ENCODE results near the gene KCND1.

The KCND1 gene

DNA sequence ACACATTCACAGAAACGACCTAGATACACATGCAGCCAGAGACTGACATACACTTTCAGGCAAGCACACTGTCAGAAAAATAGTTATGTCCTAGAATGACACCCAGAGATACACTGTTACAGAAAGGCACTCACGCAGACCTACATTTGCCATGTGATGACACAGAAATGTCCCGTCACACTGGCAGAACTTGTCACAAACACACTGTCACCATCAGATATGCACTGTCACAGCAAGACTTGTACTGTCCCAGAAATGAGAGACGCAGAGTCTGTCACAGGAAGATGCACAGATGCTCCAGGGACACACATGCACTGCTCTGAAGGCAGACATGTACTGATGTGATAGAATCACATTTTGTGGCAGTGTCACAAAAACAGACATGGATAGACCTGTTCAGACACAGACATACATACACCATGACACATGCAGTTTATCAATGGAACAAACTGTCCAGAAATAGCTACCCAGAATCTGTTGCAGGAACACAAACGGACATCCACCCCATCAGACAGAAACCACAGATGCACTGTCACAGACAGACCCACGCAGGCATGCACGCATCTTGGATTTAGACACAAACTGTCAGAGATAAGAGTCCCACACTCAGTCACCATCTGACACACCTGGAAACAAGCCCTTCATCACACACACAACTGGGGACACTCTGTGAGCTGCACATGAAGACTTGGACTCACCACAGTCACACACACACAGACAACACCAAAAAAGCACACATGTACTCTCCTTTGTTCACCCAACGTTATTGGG, 51.5 kb downstream of the KCND1 start:
- H3K4me1 ChIP-seq (ENCODE audit: insufficient read depth, low read length): peaks cover 11% of the 10 kb centered on the region
- H3K27me3 ChIP-seq (ENCODE audit: control insufficient read depth in 1 of 2, insufficient read depth in 2 of 2, low read length in 2 of 2): no peaks in the 10 kb centered on the region
- no peak overlapping the region for H3K27ac ChIP-seq (ENCODE audit: low read depth, low read length)
- H3K36me3 ChIP-seq (ENCODE audit: insufficient read depth, low read length): peaks cover 13% of the 10 kb centered on the region
- H3K4me3 ChIP-seq (ENCODE audit: low read depth in 1 of 2, low read length in 2 of 2): no peak overlapping the region
- no peaks in the 10 kb centered on the region for H3K9me3 ChIP-seq (ENCODE audit: low read length)
- H3K9ac ChIP-seq (ENCODE audit: low read length): no peak overlapping the region

GRCh38 chrX:48919360-48919841, 52.2 kb downstream of the KCND1 start:
- peak overlapping the region; percentile 62 for H3K27ac ChIP-seq (ENCODE audit: low read depth, low read length)
- H3K4me3 ChIP-seq (ENCODE audit: low read depth in 1 of 2, low read length in 2 of 2): peak overlapping the region in 1 of 2 donors; percentile 41
- no peaks in the 10 kb centered on the region for H3K9me3 ChIP-seq (ENCODE audit: low read length)
- no peaks in the 10 kb centered on the region for H3K27me3 ChIP-seq (ENCODE audit: control insufficient read depth in 1 of 2, insufficient read depth in 2 of 2, low read length in 2 of 2)
- H3K4me1 ChIP-seq (ENCODE audit: insufficient read depth, low read length): peaks cover 11% of the 10 kb centered on the region
- no peak overlapping the region for H3K9ac ChIP-seq (ENCODE audit: low read length)
- peaks cover 13% of the 10 kb centered on the region for H3K36me3 ChIP-seq (ENCODE audit: insufficient read depth, low read length)

DNA sequence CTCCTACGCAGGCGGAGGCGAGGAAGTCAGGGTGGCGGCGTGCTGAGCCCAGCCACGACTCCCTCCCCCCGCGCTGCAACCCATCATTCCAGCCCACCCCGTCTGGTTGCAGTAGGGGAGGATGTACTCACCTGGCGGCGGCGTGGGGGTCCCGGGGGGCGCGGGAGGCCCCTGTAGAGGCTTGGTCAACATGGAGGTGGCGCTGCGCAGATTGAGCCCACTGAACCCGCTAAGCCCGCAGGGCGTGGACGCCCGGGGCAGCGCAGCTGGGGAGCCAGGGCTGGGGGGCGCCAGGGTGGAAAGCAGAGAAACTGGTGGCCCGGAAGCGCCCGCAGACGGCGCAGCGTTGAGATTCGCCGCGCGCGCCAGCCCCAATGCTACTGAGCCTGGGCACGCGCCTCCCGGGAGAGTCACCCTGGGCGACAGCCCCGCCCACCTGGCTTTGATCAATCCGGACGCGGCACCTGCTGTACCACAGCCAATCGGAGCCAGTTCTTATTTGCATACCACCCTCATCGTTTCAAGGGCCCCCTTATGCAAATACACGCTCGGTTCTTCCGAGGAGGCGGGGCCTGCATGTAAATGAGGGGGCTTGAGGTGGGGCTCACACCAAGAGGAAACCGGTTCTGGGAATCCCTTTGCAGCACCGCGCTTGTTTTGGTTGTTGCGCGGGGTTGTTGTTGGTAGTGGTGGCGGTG, 52.9 kb downstream of the KCND1 start, which contains the start of gene PIM2:
TSS of gene PIM2 (minus strand) at position 382 of the 698 bp plus-strand sequence. CDS start at position 192, 190 bp downstream.
- Histone ChIP-seq H3K9me3 (ENCODE audit: low read length) (no peaks in the 10 kb centered on the region), H3K9ac (ENCODE audit: low read length) (no peak within 1 kb of the TSS), H3K4me3 (ENCODE audit: low read depth in 1 of 2, low read length in 2 of 2) (peak within 1 kb of the TSS; percentile 41 to 52), H3K4me1 (ENCODE audit: insufficient read depth, low read length) (peaks cover 11% of the 10 kb centered on the region), H3K27me3 (ENCODE audit: control insufficient read depth in 1 of 2, insufficient read depth in 2 of 2, low read length in 2 of 2) (no peaks in the 10 kb centered on the region), H3K27ac (ENCODE audit: low read depth, low read length) (peak within 1 kb of the TSS; percentile 71), H3K36me3 (ENCODE audit: insufficient read depth, low read length) (peaks cover 7% of the 10 kb centered on the region)

DNA sequence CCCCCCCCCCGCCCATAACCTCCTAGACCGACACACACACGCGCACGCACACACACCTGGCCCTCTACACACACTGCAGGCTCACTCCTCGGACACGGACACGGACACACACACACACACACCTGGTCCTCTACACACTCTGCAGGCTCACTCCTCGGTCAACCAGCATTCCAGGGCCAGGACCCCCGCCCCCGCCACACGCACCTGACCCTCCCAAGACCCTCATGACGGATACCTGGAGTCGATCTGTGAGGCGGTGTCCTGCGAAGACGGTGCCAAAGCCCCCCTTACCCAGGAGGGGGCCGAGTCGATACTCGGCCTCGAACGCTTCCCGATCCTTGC, 53.4 kb downstream of the KCND1 start:
- H3K27me3 ChIP-seq (ENCODE audit: control insufficient read depth in 1 of 2, insufficient read depth in 2 of 2, low read length in 2 of 2): no peaks in the 10 kb centered on the region
- peak overlapping the region; percentile 71 for H3K27ac ChIP-seq (ENCODE audit: low read depth, low read length)
- H3K9me3 ChIP-seq (ENCODE audit: low read length): no peaks in the 10 kb centered on the region
- no peak overlapping the region for H3K9ac ChIP-seq (ENCODE audit: low read length)
- peak overlapping the region; percentile 41 to 52 for H3K4me3 ChIP-seq (ENCODE audit: low read depth in 1 of 2, low read length in 2 of 2)
- H3K36me3 ChIP-seq (ENCODE audit: insufficient read depth, low read length): peaks cover 2% of the 10 kb centered on the region
- H3K4me1 ChIP-seq (ENCODE audit: insufficient read depth, low read length): peaks cover 11% of the 10 kb centered on the region

GRCh38 chrX:48917139-48918001, 54.3 kb downstream of the KCND1 start:
- no peak overlapping the region for H3K4me3 ChIP-seq (ENCODE audit: low read depth in 1 of 2, low read length in 2 of 2)
- H3K4me1 ChIP-seq (ENCODE audit: insufficient read depth, low read length): peaks cover 11% of the 10 kb centered on the region
- H3K9me3 ChIP-seq (ENCODE audit: low read length): no peaks in the 10 kb centered on the region
- H3K9ac ChIP-seq (ENCODE audit: low read length): no peak overlapping the region
- no peaks in the 10 kb centered on the region for H3K27me3 ChIP-seq (ENCODE audit: control insufficient read depth in 1 of 2, insufficient read depth in 2 of 2, low read length in 2 of 2)
- H3K36me3 ChIP-seq (ENCODE audit: insufficient read depth, low read length): no peaks in the 10 kb centered on the region
- H3K27ac ChIP-seq (ENCODE audit: low read depth, low read length): no peak overlapping the region

- H3K4me1 ChIP-seq (ENCODE audit: insufficient read depth, low read length): peaks cover 16% of the 10 kb centered on the region
- no peak overlapping the region for H3K4me3 ChIP-seq (ENCODE audit: low read depth in 1 of 2, low read length in 2 of 2)
- H3K27ac ChIP-seq (ENCODE audit: low read depth, low read length): no peak overlapping the region
- no peak overlapping the region for H3K9ac ChIP-seq (ENCODE audit: low read length)
- H3K36me3 ChIP-seq (ENCODE audit: insufficient read depth, low read length): no peaks in the 10 kb centered on the region
- H3K27me3 ChIP-seq (ENCODE audit: control insufficient read depth in 1 of 2, insufficient read depth in 2 of 2, low read length in 2 of 2): no peaks in the 10 kb centered on the region
- H3K9me3 ChIP-seq (ENCODE audit: low read length): no peaks in the 10 kb centered on the region
Measured at GRCh38 chrX:48914593-48915493, 56.8 kb downstream of the KCND1 start.

GRCh38 chrX:48913605-48914366, 57.9 kb downstream of the KCND1 start:
- Histone ChIP-seq H3K9ac (ENCODE audit: low read length) (no peak overlapping the region), H3K27me3 (ENCODE audit: control insufficient read depth in 1 of 2, insufficient read depth in 2 of 2, low read length in 2 of 2) (no peaks in the 10 kb centered on the region), H3K27ac (ENCODE audit: low read depth, low read length) (no peak overlapping the region), H3K4me3 (ENCODE audit: low read depth in 1 of 2, low read length in 2 of 2) (no peak overlapping the region), H3K4me1 (ENCODE audit: insufficient read depth, low read length) (peaks cover 10% of the 10 kb centered on the region), H3K36me3 (ENCODE audit: insufficient read depth, low read length) (no peaks in the 10 kb centered on the region), H3K9me3 (ENCODE audit: low read length) (no peaks in the 10 kb centered on the region)

GRCh38 chrX:48911412-48912182, 60.0 kb downstream of the KCND1 start, which contains the start of gene SLC35A2:
TSS of gene SLC35A2 (minus strand) at chrX:48911646. CDS start at chrX:48911636, 10 bp downstream.
- H3K36me3 ChIP-seq (ENCODE audit: insufficient read depth, low read length): no peaks in the 10 kb centered on the region
- H3K9me3 ChIP-seq (ENCODE audit: low read length): no peaks in the 10 kb centered on the region
- no peaks in the 10 kb centered on the region for H3K27me3 ChIP-seq (ENCODE audit: control insufficient read depth in 1 of 2, insufficient read depth in 2 of 2, low read length in 2 of 2)
- H3K4me1 ChIP-seq (ENCODE audit: insufficient read depth, low read length): peaks cover 6% of the 10 kb centered on the region
- peak within 1 kb of the TSS; percentile 53 to 64 for H3K4me3 ChIP-seq (ENCODE audit: low read depth in 1 of 2, low read length in 2 of 2)
- peak within 1 kb of the TSS; percentile 76 for H3K9ac ChIP-seq (ENCODE audit: low read length)
- H3K27ac ChIP-seq (ENCODE audit: low read depth, low read length): peak within 1 kb of the TSS; percentile 20
